ENCODE data around the gene RPL32. TPM values are rescaled to one million over a fixed set of nuclear protein-coding genes. Genes with fewer than 3 reads are reported as not detected.

RPL32 gene
- total RNA-seq, 1 experiment from 2014 or later: 1,643 TPM

GRCh38 chr3:12842469-12842868 is 1.1 kb upstream of the RPL32 start:
- Mint-ChIP-seq H3K4me1 (peaks cover 40% of the 10 kb centered on the region), H3K4me3 (no peak overlapping the region), H3K27ac (no peak overlapping the region), H3K9me3 (peaks cover 24% of the 10 kb centered on the region), H3K27me3 (ENCODE audit: low read depth) (peaks cover 4% of the 10 kb centered on the region), H3K36me3 (peaks cover 58% of the 10 kb centered on the region)
- DNase-seq (ENCODE audit: low spot score): no peak
- CTCF ChIA-PET: interaction anchor here (1.2 to 2.6 kb wide), 12 partner anchors 10 to 153 kb away, joined by 3 to 15 read pairs (median 6); partner anchors contain the start of gene CAND2
- POLR2A ChIA-PET: no interaction called here
- ATAC-seq: no peak
- TF ChIP-seq RELA (CRISPR knock-in tag; IDR thresholded peaks at IDR 0.05; ENCODE audit: borderline replicate concordance) (no peak), NR1H2 (CRISPR knock-in tag; IDR thresholded peaks at IDR 0.05) (no peak), ETV6 (CRISPR knock-in tag; IDR thresholded peaks at IDR 0.05) (no peak), ZNF263 (CRISPR knock-in tag; IDR thresholded peaks at IDR 0.05; ENCODE audit: low read depth) (no peak), FOXP1 (CRISPR knock-in tag; IDR thresholded peaks at IDR 0.05; ENCODE audit: borderline replicate concordance) (no peak), MAX (CRISPR knock-in tag; IDR thresholded peaks at IDR 0.05) (no peak), TCF7 (CRISPR knock-in tag; IDR thresholded peaks at IDR 0.05; ENCODE audit: low read depth) (no peak), ZNF423 (CRISPR knock-in tag; IDR thresholded peaks at IDR 0.05) (no peak), NR2C2 (CRISPR knock-in tag; IDR thresholded peaks at IDR 0.05) (no peak), ATF1 (CRISPR knock-in tag; IDR thresholded peaks at IDR 0.05) (no peak), KAT7 (CRISPR knock-in tag; IDR thresholded peaks at IDR 0.05; ENCODE audit: borderline replicate concordance) (no peak), ATF6 (CRISPR knock-in tag; IDR thresholded peaks at IDR 0.05) (no peak), GTF2I (CRISPR knock-in tag; conservative IDR thresholded peaks at IDR 0.05) (no peak), HMGA2 (CRISPR knock-in tag; IDR thresholded peaks at IDR 0.05) (no peak), FOXJ3 (CRISPR knock-in tag; IDR thresholded peaks at IDR 0.05; ENCODE audit: borderline replicate concordance) (no peak), ZNF416 (CRISPR knock-in tag; IDR thresholded peaks at IDR 0.05) (no peak)
- TF ChIP-seq, protein P1, sequence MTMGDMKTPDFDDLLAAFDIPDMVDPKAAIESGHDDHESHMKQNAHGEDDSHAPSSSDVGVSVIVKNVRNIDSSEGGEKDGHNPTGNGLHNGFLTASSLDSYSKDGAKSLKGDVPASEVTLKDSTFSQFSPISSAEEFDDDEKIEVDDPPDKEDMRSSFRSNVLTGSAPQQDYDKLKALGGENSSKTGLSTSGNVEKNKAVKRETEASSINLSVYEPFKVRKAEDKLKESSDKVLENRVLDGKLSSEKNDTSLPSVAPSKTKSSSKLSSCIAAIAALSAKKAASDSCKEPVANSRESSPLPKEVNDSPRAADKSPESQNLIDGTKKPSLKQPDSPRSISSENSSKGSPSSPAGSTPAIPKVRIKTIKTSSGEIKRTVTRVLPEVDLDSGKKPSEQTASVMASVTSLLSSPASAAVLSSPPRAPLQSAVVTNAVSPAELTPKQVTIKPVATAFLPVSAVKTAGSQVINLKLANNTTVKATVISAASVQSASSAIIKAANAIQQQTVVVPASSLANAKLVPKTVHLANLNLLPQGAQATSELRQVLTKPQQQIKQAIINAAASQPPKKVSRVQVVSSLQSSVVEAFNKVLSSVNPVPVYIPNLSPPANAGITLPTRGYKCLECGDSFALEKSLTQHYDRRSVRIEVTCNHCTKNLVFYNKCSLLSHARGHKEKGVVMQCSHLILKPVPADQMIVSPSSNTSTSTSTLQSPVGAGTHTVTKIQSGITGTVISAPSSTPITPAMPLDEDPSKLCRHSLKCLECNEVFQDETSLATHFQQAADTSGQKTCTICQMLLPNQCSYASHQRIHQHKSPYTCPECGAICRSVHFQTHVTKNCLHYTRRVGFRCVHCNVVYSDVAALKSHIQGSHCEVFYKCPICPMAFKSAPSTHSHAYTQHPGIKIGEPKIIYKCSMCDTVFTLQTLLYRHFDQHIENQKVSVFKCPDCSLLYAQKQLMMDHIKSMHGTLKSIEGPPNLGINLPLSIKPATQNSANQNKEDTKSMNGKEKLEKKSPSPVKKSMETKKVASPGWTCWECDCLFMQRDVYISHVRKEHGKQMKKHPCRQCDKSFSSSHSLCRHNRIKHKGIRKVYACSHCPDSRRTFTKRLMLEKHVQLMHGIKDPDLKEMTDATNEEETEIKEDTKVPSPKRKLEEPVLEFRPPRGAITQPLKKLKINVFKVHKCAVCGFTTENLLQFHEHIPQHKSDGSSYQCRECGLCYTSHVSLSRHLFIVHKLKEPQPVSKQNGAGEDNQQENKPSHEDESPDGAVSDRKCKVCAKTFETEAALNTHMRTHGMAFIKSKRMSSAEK (CRISPR knock-in tag; IDR thresholded peaks at IDR 0.05; ENCODE audit: borderline replicate concordance): no peak
- TF ChIP-seq, protein P2, sequence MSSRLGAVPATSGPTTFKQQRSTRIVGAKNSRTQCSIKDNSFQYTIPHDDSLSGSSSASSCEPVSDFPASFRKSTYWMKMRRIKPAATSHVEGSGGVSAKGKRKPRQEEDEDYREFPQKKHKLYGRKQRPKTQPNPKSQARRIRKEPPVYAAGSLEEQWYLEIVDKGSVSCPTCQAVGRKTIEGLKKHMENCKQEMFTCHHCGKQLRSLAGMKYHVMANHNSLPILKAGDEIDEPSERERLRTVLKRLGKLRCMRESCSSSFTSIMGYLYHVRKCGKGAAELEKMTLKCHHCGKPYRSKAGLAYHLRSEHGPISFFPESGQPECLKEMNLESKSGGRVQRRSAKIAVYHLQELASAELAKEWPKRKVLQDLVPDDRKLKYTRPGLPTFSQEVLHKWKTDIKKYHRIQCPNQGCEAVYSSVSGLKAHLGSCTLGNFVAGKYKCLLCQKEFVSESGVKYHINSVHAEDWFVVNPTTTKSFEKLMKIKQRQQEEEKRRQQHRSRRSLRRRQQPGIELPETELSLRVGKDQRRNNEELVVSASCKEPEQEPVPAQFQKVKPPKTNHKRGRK (CRISPR knock-in tag; IDR thresholded peaks at IDR 0.05; ENCODE audit: borderline replicate concordance): no peak

DNA sequence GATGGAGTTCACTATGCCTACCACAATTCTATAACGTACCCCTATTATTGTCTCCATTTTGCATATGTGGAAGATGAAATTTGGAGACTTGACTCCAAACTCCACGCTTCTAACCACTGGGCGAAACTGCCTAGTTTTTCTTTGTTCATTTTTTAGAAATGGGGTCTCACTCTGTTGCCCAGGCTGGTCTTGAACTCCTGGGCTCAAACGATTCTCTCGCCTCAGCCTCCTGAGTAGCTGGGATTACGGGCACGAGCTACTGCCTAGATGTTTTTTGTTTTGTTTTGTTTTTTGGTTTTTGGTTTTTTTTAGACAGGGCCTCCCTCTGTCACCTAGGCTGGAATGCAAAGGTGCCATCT is 584 bp upstream of the RPL32 start:
- Mint-ChIP-seq H3K27ac (peak overlapping the region; percentile 99), H3K36me3 (peaks cover 58% of the 10 kb centered on the region), H3K4me3 (peak overlapping the region; percentile 10; the same call in 1 of the 2 replicates), H3K4me1 (peaks cover 45% of the 10 kb centered on the region), H3K9me3 (peaks cover 18% of the 10 kb centered on the region), H3K27me3 (ENCODE audit: low read depth) (peaks cover 4% of the 10 kb centered on the region)
- CTCF ChIA-PET: interaction anchor here (0.7 to 2.7 kb wide), 27 partner anchors 9 to 387 kb away, joined by 3 to 15 read pairs (median 5); partner anchors contain the start of gene CAND2
- POLR2A ChIA-PET: interaction anchor here (1.2 to 1.3 kb wide), 3 partner anchors 9 to 32 kb away, joined by 3 to 6 read pairs (median 4); no protein-coding TSS in a partner anchor
- ATAC-seq: no peak
- DNase-seq (ENCODE audit: low spot score): no peak
- no peak for TF ChIP-seq ZNF423 (CRISPR knock-in tag; IDR thresholded peaks at IDR 0.05)
- TF ChIP-seq CREB1 (CRISPR knock-in tag; IDR thresholded peaks at IDR 0.05): no peak
- TF ChIP-seq MYBL2 (CRISPR knock-in tag; IDR thresholded peaks at IDR 0.05): no peak
- TF ChIP-seq CDX4 (CRISPR knock-in tag; IDR thresholded peaks at IDR 0.05; ENCODE audit: borderline replicate concordance): no peak
- no peak for TF ChIP-seq SMAD4 (CRISPR knock-in tag; IDR thresholded peaks at IDR 0.05)
- peak; percentile 95 for TF ChIP-seq GTF2I (CRISPR knock-in tag; conservative IDR thresholded peaks at IDR 0.05)
- TF ChIP-seq ZMAT4 (CRISPR knock-in tag; IDR thresholded peaks at IDR 0.05): no peak
- no peak for TF ChIP-seq PREB (CRISPR knock-in tag; IDR thresholded peaks at IDR 0.05; ENCODE audit: borderline replicate concordance)
- TF ChIP-seq ZNF121 (CRISPR knock-in tag; IDR thresholded peaks at IDR 0.05): peak; percentile 98
